CD4-positive, alpha-beta T cell treated with Interleukin-10 for 1 hour (primary cell): ENCODE data around the gene FMN1.
"Not testable (repeated sequence)": the region's sequence is repeated elsewhere in the genome, so short reads cannot be mapped to it uniquely, and the experiment has no call there.

Experiments used
- DNase-seq: peaks from one replicate; pipeline ENCODE4 v3.0.0-alpha.2; 2020

Gene FMN1

DNA sequence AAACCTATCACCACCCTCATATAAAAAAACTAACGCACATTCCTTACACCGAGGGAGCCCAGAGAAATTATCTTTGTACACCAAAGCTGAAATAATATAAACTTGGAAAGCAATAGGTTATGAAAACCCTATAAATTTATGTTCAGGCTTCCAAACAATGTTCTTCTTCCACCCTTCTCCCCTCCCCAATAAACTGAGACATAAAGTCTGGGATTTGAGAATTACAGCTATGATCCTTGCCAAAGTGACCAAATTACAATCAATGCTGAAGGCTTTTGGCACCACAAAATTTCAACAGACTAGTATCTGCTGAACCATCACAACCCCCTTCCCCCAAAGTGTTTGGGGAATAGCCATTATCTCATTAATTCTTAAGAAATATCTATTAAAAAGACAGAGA, 237.8 kb downstream of the FMN1 start:
- no peak for DNase-seq

GRCh38 chr15:32956006-32956405, 238.5 kb downstream of the FMN1 start:
- no peak for DNase-seq

DNA sequence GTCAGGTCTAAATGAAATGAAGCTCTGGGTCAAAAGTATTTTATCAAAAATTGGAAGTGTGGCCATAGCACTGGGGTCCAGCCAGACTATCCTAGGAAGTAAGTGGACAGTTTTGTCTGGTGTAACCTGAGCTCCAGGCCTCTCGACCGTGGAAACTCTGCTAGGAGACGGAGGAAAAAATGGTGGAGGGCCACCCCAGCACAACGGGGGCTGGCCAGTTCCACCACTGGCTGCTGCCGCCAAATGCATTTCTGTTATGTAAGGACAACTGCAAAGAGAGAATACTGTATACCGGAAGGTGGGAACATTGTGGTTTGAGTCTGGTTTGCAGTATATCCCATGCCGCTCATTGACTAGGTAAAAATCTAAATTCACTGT, 241.0 kb downstream of the FMN1 start:
- DNase-seq: no peak

DNA sequence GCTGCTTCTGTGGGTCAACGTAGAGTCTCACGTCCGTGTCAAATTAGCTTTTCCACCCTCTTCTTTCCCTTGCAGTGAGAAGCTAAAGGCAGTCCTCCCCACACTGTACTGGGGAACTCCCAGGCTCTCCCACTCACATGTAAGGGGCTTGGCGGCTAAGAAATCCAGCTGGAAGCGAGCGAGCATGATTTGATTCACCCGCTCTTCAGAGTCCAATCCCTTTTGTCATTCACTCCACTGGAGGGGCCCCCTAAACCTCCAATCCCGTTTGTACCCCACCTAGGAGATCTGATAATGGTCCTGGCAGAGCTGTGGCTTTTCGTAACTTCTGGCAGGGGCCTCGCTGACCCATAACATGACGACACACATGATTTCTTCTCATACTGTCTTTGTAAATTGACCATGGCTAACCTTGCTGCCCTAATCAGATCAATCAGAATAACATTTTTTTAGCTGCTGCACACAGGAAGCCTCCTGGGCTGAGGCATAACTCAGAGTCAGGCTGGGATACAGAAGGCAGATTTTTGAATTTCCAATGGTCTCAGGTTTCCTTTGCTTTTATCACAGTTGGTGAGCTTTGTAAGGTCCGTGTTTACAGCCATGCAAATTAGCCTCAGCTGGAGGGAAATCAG, 241.5 kb downstream of the FMN1 start:
- no peak for DNase-seq

- no peak for DNase-seq
Observed at GRCh38 chr15:32951736-32952464, 242.6 kb downstream of the FMN1 start.

- DNase-seq: not testable (repeated sequence)
Observed at GRCh38 chr15:32950051-32950450, 244.5 kb downstream of the FMN1 start.

DNA sequence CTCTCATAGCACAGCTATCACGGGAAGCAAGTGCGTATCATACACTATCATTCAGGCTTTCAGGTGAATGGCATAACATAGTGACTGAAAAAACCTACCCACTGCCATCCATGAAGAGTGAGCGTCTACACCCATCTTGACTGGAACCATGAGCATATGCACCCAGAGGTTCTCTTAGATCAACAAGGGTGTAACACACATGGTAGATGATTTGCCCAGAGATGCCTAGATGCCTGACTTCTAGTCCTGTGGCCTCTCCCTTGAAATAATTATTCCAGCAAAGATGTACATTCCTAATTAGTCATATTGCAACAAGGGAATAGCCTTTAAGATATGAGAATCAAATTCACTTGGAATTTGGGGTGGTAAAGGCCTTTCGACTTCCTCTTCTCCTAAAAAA, 248.3 kb downstream of the FMN1 start:
- DNase-seq: no peak

DNA sequence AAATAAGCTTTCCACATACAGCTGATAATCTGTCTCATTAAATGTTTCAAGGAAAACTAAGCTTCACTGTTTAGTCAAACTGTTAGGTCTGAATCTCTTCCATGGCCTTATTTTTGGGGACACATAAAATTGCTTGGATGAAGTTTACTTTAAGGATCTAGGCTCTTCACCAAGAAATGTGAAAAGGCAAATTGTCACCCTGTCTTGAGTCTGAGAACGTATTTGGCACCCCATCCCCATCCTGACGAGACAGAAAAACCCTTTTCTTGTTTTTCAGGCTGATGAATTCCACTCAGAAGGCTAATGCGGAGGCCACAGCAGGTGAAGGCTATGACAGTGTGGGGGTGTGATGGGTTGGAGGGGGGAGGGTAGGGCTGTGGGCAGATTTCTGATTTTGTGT, 250.1 kb downstream of the FMN1 start:
- no peak for DNase-seq

- DNase-seq: no peak
Observed at GRCh38 chr15:32943711-32944110, 250.8 kb downstream of the FMN1 start.

- DNase-seq: no peak
Observed at GRCh38 chr15:32942401-32942841, 252.1 kb downstream of the FMN1 start.

DNA sequence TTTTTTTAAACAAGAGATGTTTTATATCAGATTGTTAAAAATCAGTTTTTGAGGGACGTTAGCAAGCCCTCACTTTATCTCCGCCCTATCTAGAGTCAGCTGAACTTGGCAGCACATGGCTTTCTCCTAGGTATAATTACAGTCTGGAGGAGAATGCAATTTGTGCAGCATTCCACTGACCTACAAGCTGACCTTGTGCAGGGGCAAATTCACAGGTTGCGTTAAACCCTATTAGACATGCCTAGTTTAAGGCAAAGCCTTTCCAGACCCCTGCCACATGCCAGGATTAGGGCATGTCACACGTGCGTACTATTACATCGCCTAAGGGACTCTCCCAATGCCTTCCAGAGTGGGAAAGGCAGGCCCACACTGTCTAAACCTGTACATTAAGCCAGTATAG, 252.7 kb downstream of the FMN1 start:
- no peak for DNase-seq

DNA sequence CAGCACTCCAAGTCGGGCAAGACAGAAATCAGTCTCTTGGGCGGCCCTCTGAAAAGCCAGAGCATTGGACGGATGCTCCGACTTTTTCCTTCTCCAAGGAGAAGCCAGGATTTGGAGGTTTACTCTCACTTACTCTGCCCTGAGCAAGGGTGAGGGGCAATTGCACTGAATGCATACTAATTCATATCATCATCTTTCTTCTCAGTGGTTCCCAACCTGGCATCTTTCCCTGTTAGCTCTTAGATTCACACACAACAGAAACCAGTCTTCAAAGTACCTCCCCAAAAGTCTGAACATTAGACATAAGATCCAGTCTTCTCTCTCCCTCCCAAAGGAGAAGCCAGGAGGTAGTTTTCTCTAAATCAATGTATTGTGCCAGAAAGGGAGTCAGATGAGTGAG, 257.5 kb downstream of the FMN1 start:
- no peak for DNase-seq

GRCh38 chr15:32936283-32936918, 258.1 kb downstream of the FMN1 start:
- DNase-seq: no peak

DNA sequence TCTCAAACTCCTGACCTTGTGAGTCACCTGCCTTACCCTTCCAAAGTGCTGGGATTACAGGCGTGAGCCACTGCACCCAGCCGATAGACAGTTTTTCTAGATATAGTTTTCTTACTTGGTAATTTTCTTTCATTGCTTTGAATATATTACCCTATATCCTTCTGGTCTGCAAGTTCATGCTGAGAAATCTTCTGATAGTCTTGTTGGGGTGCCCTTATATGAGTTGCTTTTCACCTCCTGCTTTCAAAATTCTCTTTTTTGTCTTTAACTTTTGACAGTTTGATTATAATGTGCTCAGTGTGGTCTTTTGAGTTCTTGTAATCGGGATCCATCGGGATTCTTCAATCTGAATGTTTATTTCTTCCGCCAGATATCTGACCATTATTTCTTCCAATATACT, 259.4 kb downstream of the FMN1 start:
- DNase-seq: no peak

GRCh38 chr15:32933236-32933635, 261.3 kb downstream of the FMN1 start:
- no peak for DNase-seq

- DNase-seq: no peak
Observed at GRCh38 chr15:32928876-32929275, 265.6 kb downstream of the FMN1 start.

GRCh38 chr15:32927124-32927523, 267.4 kb downstream of the FMN1 start:
- DNase-seq: no peak

- no peak for DNase-seq
Observed at GRCh38 chr15:32923176-32923575, 271.3 kb downstream of the FMN1 start.

GRCh38 chr15:32922541-32922940, 272.0 kb downstream of the FMN1 start:
- DNase-seq: no peak

DNA sequence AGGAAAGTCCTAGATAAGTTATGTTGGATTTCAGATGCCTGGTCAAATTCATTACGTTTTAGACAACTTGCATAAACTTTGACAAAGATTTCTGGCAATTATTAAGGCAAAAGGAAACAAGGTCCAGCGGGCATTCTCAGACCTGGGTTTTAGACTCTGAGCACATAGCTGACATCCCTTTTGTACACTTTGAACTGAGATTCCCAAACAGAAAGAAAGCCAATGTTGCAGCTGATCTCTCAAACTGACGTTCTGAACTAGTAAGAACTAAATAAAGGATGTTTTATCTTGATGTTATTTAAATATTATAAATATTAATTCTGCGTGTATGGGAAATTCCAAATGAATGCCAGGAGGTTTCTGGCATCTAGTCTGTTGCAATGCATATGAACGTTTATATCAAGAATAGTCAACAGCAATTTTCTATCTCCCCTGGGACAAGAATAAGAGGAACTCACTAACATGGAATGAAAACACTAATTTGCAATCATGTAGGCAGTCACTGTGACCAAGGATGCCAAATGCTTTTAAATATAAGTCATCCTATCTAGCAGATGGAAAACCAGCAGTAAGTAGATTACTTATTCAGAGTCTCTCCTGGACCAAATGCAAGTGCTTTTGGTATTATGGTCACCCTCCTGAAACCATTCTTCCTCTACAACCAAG, 274.6 kb downstream of the FMN1 start:
- no peak for DNase-seq

GRCh38 chr15:32918547-32918946, 276.0 kb downstream of the FMN1 start:
- no peak for DNase-seq

DNA sequence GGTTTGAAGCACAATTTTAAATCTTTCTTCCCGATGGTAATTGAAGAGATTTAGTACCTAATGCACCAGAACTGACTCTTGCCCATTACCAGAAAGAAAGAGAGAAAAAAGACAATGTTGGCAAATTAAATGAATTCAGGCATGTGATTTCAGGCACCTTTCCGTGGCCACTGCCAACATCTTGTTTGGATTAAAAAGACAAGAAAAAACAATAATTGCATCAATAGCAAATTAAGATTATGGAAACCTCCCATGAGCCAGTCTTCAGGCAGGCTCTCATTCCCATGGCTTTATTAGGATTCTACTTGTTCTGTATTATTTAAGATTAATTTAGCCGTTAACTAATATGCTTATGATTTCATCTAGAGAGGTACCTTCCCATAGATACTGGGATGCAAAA, 283.7 kb downstream of the FMN1 start:
- DNase-seq: no peak

- DNase-seq: no peak
Observed at GRCh38 chr15:32909431-32909830, 285.1 kb downstream of the FMN1 start.

- no peak for DNase-seq
Observed at GRCh38 chr15:32908872-32909271, 285.6 kb downstream of the FMN1 start.
